KBM-7 (cell line): Measurements from ENCODE around the gene PLXDC2.
"Not testable (repeated sequence)": the region's sequence is repeated elsewhere in the genome, so short reads cannot be mapped to it uniquely, and the experiment has no call there.

Experiments used
- DNase-seq: peaks from one replicate; pipeline ENCODE4 v3.0.0-alpha.2; 2015
- in situ Hi-C: fragments of 300-500 bp; cut with MboI; formaldehyde crosslinking; loops from 2 replicates; pipeline ENCODE4 v1.14.3; 2020; ENCODE audit warnings: low sequenced_read_pairs, low pct_unique_long_range_greater_than_20kb, mixed read lengths

Gene PLXDC2

DNA sequence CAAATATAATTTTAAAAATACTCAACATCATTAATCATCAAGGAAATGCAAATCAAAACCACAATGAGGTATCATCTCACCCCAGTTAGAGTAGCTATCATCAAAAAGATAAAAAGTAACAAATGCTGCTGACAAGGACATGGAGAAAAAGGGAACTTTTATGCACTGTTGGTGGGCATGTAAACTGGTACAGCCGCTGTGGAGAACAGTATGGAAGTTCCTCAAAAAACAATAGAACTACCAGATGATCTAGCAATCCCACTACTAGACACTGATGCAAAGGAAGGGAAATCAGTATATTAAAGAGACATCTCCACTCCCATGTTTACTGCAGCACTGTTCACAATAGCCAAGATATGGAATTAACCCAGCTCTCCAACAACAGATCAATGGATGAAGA lies 384.5 kb downstream of the PLXDC2 start:
- peak; percentile 8 for DNase-seq
- in situ Hi-C loops = no loop called here

DNA sequence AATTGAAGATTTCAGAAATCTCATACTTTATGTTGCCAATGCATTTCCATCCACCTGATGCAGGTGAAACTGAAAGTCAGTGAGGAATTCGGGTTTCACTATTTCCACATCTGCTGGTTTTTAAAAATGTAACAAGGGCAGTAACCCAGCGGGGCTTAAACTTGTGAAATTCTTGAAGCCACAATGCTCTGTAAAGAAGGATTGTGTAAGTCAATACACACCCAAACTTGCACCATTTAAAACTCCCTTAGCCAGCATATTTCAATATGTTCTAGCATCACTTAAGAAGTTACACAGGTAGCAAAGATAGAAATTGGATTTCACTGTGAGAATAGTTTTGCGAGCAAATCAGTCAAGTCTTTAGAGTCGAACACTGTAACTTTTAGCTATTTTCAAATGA lies 386.1 kb downstream of the PLXDC2 start:
- no peak for DNase-seq

DNA sequence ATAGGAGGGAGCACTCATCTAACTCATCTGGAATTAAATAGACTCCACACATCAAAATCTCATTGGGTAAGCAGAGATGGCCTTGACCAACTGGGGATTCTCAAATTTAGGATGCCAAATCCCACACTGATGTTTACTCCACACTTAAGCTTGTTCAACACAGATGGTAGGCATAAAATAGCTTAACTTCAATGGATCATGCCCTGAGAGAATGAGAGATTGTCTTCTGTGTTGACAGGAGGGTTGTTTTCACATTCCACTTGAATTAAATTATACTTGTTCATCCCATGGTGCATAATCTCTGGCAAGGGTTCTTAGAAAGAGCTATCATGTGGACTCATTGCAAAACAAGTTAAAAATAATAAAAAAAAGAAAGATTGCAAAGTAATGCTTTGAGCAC lies 391.4 kb downstream of the PLXDC2 start:
- no peak for DNase-seq
- in situ Hi-C loops = no loop called here

More for the DNA sequence above, 386.1 kb downstream of the PLXDC2 start:
- in situ Hi-C loops = no loop called here

DNA sequence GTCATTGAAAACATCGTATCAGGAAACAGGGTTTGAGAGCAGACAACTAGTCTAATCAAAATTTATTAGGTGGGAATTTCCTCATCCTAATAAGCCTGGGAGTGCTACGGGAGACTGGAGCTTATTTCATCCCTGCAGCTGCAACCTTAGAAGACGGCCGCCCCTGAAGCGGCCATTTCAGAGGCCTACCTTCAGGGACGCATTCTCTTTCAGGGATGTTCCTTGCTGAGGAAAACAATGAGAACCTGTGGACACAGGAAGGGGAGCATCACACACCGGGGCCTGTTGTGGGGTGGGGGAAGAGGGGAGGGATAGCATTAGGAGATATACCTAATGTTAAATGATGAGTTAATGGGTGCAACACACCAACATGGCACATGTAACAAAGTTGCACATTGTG lies 392.9 kb downstream of the PLXDC2 start:
- DNase-seq, in situ Hi-C loops: not testable (repeated sequence)

DNA sequence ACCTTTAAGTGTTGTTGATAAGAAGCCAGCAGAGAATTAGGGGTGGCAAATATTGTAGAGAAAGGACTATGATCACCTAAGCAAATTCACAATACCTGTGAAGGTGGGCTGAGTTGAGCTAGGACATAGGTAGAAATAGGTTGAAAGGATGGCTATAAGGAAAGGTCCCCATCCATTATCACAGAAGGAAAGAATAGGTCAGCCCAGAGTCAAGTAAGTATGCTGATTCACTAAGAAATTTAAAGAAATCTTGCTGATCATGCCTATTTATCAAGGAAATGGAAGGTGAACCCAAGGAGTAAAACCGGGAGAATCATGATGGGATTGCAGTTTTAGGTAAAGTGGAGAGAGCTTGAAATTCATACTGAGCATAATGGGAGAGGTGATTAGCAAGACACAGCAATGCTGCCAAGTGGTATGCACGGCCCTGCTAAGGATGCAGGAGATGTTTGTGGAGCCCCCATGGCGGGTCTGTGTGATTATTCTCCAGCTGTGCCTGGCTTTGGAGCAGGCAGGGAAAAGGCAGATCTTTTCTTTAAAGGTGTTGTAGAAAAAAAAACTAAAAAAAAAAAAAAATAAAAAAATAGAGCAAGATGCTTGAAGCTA lies 399.4 kb downstream of the PLXDC2 start:
- in situ Hi-C loops = no loop called here
- DNase-seq = no peak

DNA sequence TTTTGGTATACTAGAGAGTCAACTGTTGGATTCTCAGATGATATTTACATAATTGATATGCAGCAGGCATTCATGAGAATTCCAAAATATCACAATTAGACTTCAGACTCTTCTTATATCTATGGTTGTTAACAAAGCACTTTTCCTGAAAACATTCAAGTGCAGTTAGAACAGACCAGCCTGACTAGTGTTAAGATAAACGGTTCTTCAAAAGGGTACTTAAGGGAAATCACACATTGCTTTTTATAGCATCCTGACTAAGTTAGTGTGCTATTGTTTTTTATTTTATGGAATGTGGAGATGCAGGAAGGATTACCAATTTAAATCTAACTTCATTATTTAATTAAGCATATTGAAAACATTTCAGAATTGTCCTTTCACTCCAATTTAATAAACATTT lies 405.1 kb downstream of the PLXDC2 start:
- in situ Hi-C loops = no loop called here
- DNase-seq = no peak

DNA sequence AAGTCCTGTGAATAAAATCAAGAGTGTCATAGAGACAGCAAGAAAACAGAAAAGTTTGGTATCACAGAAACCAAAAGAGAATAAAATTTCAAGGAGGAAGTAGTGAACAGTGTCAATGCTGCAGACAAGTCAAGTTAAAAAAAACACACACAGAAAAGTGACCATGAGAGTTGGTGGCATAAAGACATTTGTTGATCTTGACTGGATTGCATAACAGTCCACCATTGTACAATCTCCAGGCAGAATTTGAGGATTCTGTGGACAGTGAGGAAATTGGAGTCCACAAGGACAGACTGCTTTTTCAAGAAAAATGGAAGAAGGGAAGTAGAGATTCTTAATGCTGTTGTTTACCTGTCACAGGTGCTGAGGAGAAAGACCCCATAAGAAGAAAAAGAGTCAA lies 412.5 kb downstream of the PLXDC2 start:
- in situ Hi-C loops = no loop called here
- DNase-seq = no peak

DNA sequence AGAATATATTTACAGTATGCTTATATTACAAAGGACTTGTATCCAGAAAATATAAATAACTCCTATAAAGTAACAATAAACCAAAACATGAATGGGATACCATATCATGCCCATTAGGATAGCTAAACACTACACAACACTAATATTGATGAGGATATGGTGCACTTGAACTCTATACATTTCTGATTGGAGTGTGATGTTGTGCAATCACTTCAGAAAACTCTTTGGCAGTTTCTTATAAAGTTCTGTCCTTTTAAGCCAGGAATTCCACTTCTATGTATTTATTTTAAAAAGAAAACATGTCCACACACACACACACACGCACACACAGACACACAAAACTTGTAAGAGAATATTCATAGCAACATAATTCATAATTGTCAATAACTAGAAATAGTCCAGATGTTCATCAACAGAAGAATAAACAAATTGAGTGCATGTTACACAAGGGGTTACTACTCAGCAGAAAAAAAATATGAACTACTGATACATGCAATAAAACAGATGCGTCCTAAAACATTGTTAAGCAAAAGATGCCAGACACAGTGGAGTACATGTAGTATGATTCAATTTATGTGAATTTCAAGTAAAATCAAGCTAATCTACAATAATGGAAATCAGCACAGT lies 416.0 kb downstream of the PLXDC2 start:
- in situ Hi-C loops = no loop called here
- DNase-seq = no peak

DNA sequence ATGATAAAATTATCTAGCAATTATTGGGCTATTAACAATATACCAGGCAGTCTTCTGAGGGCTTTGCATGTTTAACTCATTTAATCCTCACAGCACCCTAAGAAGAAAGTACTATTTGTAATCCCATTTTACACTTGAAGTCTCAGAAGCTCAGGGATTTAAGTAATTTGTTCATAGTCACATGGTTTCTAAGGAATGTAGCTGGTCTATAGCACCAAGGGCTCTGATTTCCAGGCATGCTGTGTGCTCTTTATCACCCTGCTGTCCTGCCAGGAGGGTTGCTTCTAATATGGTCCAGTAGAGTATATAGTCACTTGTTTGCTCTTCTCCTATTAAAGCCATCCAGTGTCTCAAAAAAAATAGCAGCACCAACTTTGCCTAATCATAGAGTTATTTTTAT lies 417.2 kb downstream of the PLXDC2 start:
- in situ Hi-C loops = no loop called here

DNA sequence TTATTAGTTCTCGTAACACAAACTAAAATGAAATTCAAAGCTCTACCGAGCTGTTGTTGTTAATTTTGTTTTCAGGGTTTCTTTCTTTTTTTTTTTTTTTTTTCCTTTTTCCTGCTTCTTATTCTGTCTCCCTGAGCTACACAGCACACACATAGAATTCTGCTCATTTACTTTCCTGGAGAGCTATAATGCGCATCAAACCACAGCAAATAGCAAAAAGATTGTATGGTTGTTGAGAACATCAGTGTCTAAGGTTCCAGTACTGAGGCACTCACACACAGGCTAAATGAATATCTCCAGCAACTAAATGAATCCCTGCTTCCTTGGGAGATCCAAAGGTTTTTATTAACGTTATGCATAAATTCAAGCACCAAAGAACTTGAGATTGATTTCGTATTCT lies 418.3 kb downstream of the PLXDC2 start:
- DNase-seq = no peak
- in situ Hi-C loops = no loop called here

More for the DNA sequence above, 417.2 kb downstream of the PLXDC2 start:
- DNase-seq = no peak

DNA sequence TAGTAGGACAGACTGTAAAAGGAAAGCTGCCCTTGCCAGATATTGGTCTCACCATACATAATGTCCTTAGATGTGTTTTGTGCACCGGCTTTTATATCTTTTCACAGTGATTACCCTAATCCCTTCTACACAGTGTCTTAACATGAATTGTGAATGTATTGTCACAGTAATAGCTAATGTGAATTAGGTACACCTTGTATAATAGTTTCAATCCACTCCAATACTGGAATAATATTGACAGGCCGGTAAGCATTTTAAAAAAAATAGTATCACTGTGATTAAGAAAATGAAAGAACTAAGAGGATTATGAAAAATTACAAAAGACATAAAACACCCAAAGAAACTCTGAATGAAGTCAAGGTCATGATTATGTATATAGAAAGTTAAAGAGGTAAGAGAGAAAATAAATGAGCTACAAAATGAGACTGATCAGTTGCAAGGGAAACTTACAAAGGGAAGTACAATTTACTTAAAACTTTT lies 420.9 kb downstream of the PLXDC2 start:
- no peak for DNase-seq
- in situ Hi-C loops = no loop called here

DNA sequence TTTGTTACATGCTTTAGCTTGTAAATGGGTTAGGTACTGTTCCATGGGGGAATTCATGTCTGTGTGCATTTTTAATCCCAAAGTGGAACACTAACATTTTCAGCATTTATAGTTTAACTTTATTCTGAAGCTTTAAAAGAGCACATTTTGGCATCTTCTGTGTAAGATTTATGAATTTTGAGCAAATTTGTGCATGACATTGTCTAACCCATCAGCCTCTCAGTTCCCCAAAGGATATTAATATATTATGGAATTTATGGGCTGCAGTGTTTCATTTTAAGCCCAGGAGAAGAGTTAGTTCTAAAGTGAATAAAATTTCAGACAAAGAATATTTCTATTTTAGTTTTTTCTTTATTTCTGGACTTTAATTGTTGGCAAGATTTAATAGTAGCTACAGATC lies 421.4 kb downstream of the PLXDC2 start:
- in situ Hi-C loops = no loop called here
- no peak for DNase-seq

DNA sequence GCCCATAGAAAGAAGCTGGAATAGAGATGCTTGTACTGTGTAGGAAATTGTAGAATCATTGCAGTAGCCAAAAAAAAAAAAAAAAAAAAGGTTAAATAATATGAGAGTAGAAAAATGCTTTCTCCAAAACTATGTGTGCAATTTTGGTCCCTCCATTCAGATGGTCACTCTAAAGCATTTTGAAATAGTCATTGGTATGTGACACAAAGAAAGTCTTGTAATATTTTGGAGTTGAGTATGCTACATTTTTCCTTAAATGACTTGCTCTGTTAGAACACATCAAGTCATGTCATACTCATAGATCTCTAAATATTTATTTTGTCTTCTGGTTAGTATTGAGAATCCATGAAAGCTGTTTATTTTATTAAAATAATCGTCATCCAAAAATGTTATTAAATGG lies 424.4 kb downstream of the PLXDC2 start:
- DNase-seq = no peak
- in situ Hi-C loops = no loop called here

DNA sequence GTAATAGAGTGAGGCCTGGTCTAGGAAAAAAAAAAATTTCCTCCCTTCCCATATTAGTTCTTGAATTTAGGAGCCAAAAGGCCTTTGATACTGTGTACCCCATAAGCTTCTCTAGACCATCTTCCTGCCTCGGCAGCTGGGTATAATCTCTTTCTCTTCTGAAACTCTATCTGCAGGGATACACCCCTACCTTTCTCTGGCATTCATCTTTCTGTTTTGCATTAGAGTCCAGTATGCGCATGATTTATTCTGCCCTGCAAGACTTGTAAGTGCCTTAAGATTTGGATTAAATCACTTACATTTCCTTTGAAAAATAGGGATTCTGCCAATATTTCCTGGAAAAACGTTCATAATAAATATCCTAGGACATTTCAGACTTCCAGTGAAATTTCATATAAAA lies 431.2 kb downstream of the PLXDC2 start:
- in situ Hi-C loops = no loop called here

DNA sequence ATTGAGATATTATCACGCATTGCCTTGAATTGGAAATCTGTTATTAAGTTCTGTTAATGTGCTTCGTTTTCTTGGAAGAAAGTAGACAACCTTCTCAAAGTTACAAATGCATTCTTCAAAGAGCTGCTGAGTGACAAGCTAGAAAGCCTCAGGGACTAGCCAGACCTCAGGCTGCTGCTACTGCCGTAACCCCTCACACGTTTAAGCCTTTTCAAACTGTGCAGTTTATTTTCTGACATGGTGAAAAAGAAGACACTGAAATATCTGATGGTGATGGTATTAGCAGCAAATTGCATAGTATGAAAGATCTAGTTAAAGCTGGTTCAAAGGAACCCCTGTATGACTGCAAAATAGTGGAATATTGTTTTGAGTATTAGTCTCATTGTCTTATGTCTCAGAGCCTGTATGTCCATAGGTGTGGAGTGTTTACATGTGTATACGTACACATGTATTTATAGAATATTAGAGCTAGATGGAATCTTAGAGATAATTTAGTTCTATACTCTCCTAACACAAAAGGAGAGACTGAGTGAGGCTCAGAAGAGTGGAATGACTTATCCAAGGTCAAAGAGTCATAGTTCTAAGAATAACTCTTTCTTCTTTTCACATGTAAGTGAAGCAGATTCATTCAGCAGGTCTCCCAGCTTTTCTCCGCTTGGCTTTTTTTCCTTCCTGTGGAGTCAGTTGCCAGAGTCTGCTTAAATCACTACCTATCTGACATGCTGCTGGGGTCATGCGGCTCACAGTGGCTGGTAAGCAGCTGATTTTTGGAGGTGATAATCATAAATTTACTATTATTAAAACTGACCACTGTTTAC lies 431.9 kb downstream of the PLXDC2 start:
- no peak for DNase-seq
- in situ Hi-C loops = no loop called here

More for the DNA sequence above, 431.2 kb downstream of the PLXDC2 start:
- no peak for DNase-seq

DNA sequence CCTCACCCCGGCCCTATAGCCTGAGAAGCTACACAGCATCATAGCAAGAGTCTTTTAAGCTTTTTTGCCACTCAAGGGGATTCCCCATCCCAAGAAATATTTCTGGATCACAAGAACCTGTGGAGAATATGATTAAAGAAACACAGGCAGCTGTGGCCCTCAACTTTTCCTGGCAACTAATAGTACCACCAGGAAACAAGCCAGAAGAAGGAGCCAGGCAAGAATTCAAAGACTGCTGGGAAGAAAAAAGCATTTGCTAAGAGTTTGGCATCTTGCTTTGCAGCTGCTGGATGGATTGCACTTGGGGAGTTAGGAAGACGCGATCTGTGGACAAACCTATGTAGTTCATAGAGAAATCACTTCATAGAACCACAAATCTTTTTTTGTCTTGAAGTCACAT lies 437.8 kb downstream of the PLXDC2 start:
- in situ Hi-C loops = no loop called here
- no peak for DNase-seq

DNA sequence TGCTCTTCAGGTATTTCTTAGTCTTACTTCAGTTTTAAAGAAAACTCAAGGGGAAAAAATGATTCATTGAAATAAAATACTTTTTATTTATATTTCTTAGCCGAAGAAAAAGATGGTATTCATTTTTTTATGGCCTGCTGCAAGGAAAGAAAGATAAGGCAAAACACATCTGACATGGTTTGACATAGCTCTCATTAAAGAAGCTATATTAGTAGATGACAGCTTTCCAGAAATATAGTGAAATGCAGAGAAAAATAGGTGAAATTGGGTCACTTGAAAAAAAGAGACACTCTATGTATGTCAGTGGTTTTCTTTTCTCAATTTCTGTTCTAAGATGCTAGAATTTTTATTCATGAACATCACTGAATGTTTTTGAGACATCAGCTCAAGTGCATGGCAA lies 438.3 kb downstream of the PLXDC2 start:
- in situ Hi-C loops = no loop called here

DNA sequence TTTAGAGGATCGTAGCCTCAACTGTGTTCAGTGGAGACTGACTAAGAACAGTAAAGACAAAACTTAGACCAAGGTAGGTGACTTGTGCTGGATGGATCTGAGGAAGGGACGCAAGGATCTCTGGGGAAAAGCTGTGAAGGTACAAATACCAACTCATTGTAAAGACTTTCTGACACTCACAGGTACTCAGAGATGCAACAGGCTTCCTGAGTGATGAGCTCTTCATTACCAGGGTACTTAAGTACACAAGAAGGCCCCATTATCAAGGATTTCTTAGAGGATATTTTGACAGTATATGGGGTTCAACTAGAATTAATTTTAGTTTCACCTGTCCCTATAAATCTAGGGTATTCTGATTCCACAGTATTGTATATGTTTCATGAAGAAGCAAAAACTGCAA lies 440.7 kb downstream of the PLXDC2 start:
- in situ Hi-C loops = no loop called here
- DNase-seq = no peak

More for the DNA sequence above, 438.3 kb downstream of the PLXDC2 start:
- DNase-seq = no peak

DNA sequence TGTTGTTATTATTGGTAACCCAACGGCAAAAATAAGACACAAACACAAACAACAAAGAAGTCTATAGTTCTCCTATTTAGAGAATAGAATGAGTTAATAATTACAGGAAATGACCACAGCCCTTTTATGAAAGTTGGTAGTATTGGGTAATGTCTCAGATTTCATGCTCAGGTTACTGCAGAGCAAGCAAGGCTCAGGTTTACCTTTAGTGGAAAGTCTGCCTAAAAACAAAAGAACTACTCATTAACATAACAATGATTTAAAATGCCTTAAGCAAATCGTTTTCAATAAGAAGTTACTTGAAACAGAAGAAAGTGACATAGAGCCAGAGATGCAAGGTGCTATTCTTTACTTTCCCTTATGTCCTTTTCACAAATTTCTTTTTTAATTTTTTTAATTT lies 441.2 kb downstream of the PLXDC2 start:
- no peak for DNase-seq
- in situ Hi-C loops = no loop called here

DNA sequence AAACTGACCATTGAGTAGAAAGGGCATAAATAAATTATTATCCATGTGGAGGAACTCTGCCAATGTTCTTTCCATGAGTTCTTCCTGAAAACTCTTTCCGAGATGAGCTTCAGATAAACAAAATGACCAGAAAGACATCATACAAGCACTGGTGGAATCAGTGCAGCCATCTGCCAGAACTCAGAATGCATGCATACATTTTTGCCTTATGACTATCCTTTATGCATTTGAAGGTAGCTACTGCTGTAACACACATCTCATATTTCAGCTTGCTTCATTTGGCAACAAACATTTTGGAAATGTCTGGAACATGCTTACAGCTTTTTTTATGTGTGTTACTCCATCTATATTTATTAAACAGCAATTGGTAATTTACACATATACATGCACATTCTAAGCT lies 448.9 kb downstream of the PLXDC2 start:
- in situ Hi-C loops = no loop called here
- DNase-seq = no peak
